Epithelial cell of umbilical artery (primary cell): Measurements from ENCODE around the gene SGSM1. TPM values are rescaled to one million over a fixed set of nuclear protein-coding genes. Genes with fewer than 3 reads are reported as not detected.

Experiments
- total RNA-seq: library from RNA; depleted of rRNA; stranded (reverse); fragments of >200 nt; gene quantifications from 2 replicates; pipeline ENCODE4 v1.2.3, GENCODE V29; 2014

SGSM1 gene, protein sequence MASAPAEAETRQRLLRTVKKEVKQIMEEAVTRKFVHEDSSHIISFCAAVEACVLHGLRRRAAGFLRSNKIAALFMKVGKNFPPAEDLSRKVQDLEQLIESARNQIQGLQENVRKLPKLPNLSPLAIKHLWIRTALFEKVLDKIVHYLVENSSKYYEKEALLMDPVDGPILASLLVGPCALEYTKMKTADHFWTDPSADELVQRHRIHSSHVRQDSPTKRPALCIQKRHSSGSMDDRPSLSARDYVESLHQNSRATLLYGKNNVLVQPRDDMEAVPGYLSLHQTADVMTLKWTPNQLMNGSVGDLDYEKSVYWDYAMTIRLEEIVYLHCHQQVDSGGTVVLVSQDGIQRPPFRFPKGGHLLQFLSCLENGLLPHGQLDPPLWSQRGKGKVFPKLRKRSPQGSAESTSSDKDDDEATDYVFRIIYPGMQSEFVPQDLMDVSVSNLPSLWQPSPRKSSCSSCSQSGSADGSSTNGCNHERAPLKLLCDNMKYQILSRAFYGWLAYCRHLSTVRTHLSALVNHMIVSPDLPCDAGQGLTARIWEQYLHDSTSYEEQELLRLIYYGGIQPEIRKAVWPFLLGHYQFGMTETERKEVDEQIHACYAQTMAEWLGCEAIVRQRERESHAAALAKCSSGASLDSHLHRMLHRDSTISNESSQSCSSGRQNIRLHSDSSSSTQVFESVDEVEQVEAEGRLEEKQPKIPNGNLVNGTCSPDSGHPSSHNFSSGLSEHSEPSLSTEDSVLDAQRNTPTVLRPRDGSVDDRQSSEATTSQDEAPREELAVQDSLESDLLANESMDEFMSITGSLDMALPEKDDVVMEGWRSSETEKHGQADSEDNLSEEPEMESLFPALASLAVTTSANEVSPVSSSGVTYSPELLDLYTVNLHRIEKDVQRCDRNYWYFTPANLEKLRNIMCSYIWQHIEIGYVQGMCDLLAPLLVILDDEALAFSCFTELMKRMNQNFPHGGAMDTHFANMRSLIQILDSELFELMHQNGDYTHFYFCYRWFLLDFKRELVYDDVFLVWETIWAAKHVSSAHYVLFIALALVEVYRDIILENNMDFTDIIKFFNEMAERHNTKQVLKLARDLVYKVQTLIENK
- total RNA-seq, result under 0.01 and 0.30 TPM in 2 replicates

DNA sequence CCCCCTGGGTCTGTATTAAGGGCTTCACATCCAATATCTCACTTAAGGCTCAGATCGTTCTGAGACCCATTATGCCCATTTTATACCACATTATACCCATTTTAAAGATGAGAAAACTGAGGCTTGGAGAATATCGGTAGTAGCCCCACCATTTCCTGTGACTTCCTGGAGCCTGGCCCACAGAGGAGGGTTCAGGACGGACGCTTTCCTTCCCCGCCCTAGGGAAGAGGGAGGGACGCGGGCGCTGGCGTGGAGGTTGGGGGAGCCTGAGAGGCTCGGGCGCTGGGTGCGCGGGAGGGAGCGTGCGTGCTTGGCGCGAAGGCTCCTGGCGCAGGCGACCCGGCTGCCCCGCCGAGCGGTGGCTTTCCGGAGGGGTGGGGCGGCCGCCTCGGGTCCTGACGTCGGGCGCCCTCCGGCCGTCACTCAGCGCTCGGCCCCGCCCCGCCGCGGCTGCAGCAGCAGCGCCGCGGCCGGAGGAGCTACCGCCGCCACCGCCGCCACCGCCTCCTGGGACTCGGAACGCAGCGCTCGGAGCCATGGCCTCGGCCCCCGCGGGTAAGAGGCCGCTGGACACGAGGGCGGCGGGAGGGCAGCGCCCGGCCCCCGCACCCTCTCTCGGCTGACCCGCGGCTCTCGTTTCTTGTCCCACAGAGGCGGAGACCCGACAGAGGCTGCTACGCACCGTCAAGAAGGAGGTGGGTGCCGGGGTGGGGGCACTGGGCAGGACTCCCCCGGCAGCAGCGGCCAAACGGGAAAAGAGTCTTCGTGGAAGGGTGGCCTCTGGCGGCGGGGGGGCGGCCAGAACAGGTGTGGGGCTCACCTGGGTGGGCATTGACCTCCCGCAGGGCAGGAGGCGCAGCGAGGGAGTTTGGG lies at the start of gene SGSM1:
Gene SGSM1 (plus strand): TSS at position 422 of the 873 bp plus-strand sequence. CDS start 115 bp downstream, at position 537.

DNA sequence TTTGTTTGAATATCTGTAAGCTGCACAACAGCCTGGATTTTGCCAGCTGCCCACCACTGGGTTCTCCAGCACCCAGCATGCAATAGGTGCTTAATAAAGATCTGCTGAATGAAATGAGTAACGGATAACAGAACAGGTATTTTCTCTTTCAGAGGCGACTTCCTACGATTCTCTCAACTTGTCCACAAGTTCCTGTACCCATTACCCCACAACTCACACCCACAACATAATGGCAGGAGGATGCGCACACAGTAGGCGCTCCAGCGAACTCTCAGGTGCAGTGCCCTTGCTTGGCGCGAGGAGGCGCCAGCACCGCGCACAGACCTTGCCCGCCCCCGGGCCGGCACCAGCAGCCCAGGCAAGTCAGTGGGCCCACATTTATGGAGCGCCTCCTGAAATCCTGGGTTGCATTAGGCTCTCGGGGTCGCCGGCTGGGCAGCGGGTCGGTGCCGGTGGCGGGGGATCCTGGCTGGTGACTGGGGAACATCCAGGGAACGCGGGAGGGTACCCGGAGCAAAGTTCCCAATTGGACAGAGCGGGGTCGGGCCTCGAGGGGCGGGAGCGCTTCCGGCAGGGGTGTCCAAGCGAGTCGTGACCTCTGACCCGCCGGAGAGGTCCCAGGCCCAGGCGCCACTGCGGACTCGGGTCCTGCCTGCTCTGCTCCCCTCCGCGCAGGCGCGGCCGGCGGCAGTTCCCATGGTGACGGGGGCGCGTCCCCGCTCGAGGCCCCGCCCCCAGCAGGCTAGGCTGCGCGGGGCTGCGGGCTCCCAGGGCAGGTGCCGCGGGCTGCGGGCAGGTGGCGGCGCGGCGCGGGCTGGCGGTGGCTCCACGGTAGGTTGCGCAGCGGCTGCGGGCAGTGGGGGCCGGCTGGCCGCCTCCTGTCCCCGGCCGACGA lies 146.2 kb downstream of the SGSM1 start, which contains the start of gene KIAA1671:
Gene KIAA1671 (plus strand): TSS at position 775 of the 895 bp plus-strand sequence. CDS start 75,284 bp downstream, outside the sequence.

Other genes with a start within 250 kb of the SGSM1 start
- 3.2 and 5.3 TPM in 2 replicates for gene LRRC75B, start 213.1 kb upstream of the SGSM1 start, total RNA-seq
- 0.30 and 0.32 TPM in 2 replicates for gene GGT1, start 203.0 kb upstream of the SGSM1 start, total RNA-seq
- gene PIWIL3, start 31.5 kb upstream of the SGSM1 start, total RNA-seq, result 0.15 TPM in 1 of 2 replicates, not detected in the other
- gene LHFPL7, start 140.5 kb downstream of the SGSM1 start, total RNA-seq, result not detected in 2 replicates
- 14.3 and 20.1 TPM in 2 replicates for gene KIAA1671, start 146.5 kb downstream of the SGSM1 start, total RNA-seq